Neural cell (in vitro differentiated cells): ENCODE measurements around the gene HS6ST1.

Experiments
- EP300 ChIP-seq: fragments of 450-650 bp; conservative IDR thresholded peaks from 2 replicates; pipeline ENCODE4 v1.6.1; 2014; ENCODE audit warnings: antibody characterized with exemption, mild to moderate bottlenecking, moderate library complexity; ENCODE audit not compliant: poor library complexity, severe bottlenecking
- EZH2 ChIP-seq: fragments of 200-600, 300-800 bp; shearing (Covaris generic), sonication (generic); IDR thresholded peaks from 2 replicates; pipeline ENCODE4 v1.6.1; 2014; ENCODE audit warnings: antibody characterized with exemption, low read length, borderline replicate concordance, mild to moderate bottlenecking; ENCODE audit not compliant: insufficient read depth, poor library complexity, severe bottlenecking
- MXI1 ChIP-seq: fragments of 450-650 bp; conservative IDR thresholded peaks from 2 replicates; pipeline ENCODE4 v1.6.1; 2014; ENCODE audit warnings: antibody characterized with exemption, mild to moderate bottlenecking; ENCODE audit not compliant: poor library complexity, severe bottlenecking
- TAF1 ChIP-seq: IDR thresholded peaks from 2 replicates; pipeline ENCODE4 v1.6.1; 2012; ENCODE audit warnings: low read depth
- TF ChIP-seq, protein P1 (sequence below): fragments of 450-650 bp; IDR thresholded peaks from 2 replicates; pipeline ENCODE4 v1.5.1; 2014; ENCODE audit warnings: antibody characterized with exemption, mild to moderate bottlenecking, moderate library complexity; ENCODE audit not compliant: poor library complexity, severe bottlenecking

DNA sequence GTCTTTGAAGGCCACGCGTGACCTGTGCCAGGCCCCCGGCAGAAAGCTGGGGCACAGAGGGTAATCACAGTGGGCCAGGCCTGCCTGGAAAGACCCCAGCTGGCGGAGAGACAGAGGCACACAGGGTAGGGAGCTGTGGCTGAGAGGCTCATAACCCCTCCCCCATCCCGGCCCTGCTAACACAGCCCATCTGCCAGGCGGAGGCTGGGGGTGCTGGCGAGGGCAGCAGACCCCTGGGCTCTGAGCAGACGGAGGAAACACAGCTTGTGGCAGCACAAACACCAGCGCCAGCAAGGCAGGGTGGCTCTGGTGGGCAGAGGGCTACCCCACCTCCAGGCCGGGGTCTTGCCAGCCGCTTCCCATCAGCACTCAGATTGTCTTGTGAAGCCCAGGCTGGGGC is 19.0 kb downstream of the HS6ST1 start:
- no peak for TF ChIP-seq TAF1
- TF ChIP-seq, protein P1, sequence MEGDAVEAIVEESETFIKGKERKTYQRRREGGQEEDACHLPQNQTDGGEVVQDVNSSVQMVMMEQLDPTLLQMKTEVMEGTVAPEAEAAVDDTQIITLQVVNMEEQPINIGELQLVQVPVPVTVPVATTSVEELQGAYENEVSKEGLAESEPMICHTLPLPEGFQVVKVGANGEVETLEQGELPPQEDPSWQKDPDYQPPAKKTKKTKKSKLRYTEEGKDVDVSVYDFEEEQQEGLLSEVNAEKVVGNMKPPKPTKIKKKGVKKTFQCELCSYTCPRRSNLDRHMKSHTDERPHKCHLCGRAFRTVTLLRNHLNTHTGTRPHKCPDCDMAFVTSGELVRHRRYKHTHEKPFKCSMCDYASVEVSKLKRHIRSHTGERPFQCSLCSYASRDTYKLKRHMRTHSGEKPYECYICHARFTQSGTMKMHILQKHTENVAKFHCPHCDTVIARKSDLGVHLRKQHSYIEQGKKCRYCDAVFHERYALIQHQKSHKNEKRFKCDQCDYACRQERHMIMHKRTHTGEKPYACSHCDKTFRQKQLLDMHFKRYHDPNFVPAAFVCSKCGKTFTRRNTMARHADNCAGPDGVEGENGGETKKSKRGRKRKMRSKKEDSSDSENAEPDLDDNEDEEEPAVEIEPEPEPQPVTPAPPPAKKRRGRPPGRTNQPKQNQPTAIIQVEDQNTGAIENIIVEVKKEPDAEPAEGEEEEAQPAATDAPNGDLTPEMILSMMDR, result no peak
- no peak for TF ChIP-seq EZH2
- TF ChIP-seq EP300, result no peak
- TF ChIP-seq MXI1, result no peak
